TTC549 (cell line): Measurements from ENCODE around the gene STOML1.

Source experiments
- FAIRE-seq: peaks from 2 replicates; lab custom pipeline; 2012; peaks lifted over from hg19 to GRCh38; lab: Jason Lieb, UNC

Gene STOML1

GRCh38 chr15:73928971-73929627 is 63.0 kb downstream of the STOML1 start:
- FAIRE-seq, result no peak
